ENCODE results near the gene MEN1.

DNA sequence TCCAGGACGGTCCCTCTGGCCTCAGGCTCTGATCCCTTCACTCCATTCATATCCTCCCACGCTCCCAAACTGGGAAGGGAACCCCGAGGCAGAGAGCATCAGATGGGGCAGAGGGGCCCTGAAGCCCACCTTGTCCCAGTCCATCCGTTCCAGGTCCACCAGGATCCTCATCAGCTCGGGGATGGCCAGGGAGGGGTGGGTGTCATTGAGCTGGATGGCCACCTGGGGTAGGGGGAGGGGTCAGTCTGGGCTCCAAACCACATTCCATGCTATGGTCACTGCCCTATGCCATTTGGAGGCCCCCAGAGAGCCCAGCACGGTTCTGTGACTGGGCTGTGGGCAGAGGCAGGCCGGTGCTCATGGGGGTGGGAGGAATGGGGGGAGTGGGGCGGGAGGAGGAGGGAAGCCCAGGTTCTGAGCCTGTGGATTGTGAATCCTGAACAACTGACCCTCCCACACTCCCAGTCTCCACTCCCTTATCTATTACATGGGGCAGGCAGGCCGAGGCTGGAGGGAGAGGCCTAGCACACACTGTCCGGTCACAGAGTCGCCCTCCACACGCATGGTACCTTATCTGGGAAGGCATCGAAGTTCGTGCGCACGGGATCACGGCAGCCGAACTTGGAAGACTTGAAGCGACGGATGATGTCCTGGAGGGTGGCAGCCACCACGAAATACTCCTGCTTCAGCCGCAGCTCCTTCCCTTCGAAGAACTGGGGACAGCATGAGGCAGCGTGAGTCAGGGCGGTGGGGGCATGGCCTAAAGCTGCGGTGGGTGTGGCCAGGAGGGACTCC lies 56.0 kb downstream of the MEN1 start:
- TF ChIP-seq ZSCAN25 (CRISPR knock-in tag; IDR thresholded peaks at IDR 0.05): no peak
- TF ChIP-seq, protein P1, sequence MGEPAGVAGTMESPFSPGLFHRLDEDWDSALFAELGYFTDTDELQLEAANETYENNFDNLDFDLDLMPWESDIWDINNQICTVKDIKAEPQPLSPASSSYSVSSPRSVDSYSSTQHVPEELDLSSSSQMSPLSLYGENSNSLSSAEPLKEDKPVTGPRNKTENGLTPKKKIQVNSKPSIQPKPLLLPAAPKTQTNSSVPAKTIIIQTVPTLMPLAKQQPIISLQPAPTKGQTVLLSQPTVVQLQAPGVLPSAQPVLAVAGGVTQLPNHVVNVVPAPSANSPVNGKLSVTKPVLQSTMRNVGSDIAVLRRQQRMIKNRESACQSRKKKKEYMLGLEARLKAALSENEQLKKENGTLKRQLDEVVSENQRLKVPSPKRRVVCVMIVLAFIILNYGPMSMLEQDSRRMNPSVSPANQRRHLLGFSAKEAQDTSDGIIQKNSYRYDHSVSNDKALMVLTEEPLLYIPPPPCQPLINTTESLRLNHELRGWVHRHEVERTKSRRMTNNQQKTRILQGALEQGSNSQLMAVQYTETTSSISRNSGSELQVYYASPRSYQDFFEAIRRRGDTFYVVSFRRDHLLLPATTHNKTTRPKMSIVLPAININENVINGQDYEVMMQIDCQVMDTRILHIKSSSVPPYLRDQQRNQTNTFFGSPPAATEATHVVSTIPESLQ (CRISPR knock-in tag; conservative IDR thresholded peaks at IDR 0.05): no peak
- TF ChIP-seq ZSCAN29 (CRISPR knock-in tag; conservative IDR thresholded peaks at IDR 0.05): no peak
- no peak for TF ChIP-seq HDAC1 (CRISPR knock-in tag; IDR thresholded peaks at IDR 0.05)
- TF ChIP-seq GABPA (IDR thresholded peaks at IDR 0.05; ENCODE audit: low read depth, low read length): no peak
- TF ChIP-seq GABPA (CRISPR knock-in tag; IDR thresholded peaks at IDR 0.05; ENCODE audit: low read depth): no peak
- no peak for TF ChIP-seq ZNF205 (CRISPR knock-in tag; IDR thresholded peaks at IDR 0.05)
- TF ChIP-seq POLR2A (IDR thresholded peaks at IDR 0.05; ENCODE audit: insufficient read depth in 1 of 2, low read depth in 2 of 2, low read length in 2 of 2): no peak
- no peak for TF ChIP-seq PCBP1 (IDR thresholded peaks at IDR 0.05; ENCODE audit: borderline replicate concordance, low read depth, low read length)
- TF ChIP-seq ZNF17 (CRISPR knock-in tag; IDR thresholded peaks at IDR 0.05): no peak
- no peak for TF ChIP-seq EP300 (IDR thresholded peaks at IDR 0.05; ENCODE audit: low read depth in 2 of 2, low read length in 2 of 2)
- TF ChIP-seq EP300 (CRISPR knock-in tag; IDR thresholded peaks at IDR 0.05; ENCODE audit: borderline replicate concordance): no peak
- TF ChIP-seq, protein P2, sequence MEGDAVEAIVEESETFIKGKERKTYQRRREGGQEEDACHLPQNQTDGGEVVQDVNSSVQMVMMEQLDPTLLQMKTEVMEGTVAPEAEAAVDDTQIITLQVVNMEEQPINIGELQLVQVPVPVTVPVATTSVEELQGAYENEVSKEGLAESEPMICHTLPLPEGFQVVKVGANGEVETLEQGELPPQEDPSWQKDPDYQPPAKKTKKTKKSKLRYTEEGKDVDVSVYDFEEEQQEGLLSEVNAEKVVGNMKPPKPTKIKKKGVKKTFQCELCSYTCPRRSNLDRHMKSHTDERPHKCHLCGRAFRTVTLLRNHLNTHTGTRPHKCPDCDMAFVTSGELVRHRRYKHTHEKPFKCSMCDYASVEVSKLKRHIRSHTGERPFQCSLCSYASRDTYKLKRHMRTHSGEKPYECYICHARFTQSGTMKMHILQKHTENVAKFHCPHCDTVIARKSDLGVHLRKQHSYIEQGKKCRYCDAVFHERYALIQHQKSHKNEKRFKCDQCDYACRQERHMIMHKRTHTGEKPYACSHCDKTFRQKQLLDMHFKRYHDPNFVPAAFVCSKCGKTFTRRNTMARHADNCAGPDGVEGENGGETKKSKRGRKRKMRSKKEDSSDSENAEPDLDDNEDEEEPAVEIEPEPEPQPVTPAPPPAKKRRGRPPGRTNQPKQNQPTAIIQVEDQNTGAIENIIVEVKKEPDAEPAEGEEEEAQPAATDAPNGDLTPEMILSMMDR (CRISPR knock-in tag; IDR thresholded peaks at IDR 0.05): no peak
- TF ChIP-seq, protein P3, sequence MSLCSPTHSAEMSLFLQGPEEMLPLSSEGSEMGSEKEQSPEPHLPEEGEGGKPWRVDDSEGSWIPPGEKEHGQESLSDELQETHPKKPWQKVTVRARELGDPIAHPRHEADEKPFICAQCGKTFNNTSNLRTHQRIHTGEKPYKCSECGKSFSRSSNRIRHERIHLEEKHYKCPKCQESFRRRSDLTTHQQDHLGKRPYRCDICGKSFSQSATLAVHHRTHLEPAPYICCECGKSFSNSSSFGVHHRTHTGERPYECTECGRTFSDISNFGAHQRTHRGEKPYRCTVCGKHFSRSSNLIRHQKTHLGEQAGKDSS (CRISPR knock-in tag; IDR thresholded peaks at IDR 0.05; ENCODE audit: borderline replicate concordance, low read depth): no peak
- TF ChIP-seq HMGA1 (CRISPR knock-in tag; conservative IDR thresholded peaks at IDR 0.05): no peak

Measured in HepG2 (cell line).